GM21737 (cell line): Measurements from ENCODE around the gene SLC6A17.

Experiments used
- ATAC-seq: cut with Tn5 transposase; IDR thresholded peaks from one replicate; pipeline ENCODE4 v1.9.1; 2021; ENCODE audit warnings: mild to moderate bottlenecking, moderate library complexity; ENCODE audit not compliant: unreplicated experiment

The SLC6A17 gene

DNA sequence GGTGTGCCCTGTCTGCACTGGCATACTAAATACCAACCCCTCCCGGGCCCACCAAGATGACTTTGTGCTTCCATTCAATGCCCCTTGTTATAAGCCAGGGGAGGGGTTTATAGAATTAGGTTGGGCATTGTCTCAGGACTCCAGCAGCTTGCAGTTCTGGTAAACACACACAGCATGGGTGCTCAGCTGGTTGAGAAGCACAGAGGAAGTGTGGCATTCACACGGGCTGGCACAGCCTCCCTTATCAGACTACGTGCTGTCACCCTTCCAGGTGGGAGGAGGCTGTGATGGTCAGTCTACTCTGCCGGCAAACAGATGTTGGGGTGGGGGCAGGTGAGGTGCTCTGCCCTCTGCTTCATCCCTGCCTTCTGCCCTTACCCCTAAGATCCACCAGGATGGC lies 15.0 kb upstream of the SLC6A17 start:
- no peak for ATAC-seq

- no peak for ATAC-seq
These were observed 14.6 kb upstream of the SLC6A17 start for GRCh38 chr1:110135666-110136065.

DNA sequence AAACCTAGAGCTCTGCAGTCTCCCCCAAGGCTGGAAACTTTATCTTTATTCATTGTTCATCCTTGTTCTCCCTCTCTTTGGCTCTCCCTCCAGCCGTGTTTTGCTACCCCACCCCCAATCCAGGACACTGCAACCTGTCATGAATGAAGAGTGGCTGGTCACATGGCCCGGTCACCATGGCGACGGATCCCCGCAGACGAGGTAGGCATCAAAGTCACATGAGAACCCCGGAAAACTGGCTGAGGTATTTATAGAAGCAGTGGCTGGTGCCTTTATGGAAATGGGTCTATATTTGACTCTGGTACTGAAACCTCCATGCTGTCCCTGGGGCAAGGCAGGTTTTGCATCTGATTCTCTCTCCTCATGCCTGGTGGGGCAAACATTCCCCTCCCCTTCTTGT lies 13.4 kb upstream of the SLC6A17 start:
- ATAC-seq = no peak

- ATAC-seq = no peak
These were observed 11.3 kb upstream of the SLC6A17 start for GRCh38 chr1:110138956-110139355.

DNA sequence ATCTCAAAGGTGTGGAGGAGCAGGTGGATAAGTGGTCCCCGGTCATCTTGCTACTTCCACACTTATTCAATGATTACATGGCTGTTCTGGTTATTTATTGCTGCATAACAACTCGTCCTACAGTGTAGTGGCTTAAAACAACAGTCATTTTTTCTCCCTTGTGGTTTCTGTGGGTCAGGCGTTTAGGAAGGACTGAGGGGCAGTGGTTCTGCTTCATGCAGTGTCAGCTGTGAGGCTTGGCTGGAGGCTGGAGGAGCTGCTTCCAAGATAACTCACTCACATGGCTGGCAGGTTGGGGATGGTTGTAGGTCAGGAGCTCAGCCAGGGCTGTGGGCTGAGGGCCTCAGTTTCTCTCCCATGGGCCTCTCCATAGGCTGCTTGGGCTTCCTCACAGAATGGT lies 5.9 kb upstream of the SLC6A17 start:
- no peak for ATAC-seq

DNA sequence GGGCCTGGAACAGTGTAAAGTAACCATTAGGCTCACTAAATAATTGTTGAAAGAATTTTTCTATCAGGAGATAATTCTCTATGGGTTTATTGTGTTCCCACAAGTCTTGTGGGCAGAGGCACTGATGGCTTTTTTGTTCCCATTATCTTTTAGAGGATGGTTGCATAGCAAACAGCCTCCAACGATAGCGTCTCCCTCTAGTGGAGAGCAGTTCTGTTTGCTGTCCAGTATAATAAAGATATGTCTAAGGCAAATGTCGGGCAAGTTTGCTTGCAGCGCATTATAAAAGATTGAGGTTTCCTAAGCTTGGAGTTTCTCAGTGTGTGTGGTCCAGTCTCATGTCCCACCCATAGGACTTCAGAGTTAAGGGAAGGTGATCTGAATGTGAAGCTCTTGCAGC lies 1.3 kb upstream of the SLC6A17 start:
- no peak for ATAC-seq

DNA sequence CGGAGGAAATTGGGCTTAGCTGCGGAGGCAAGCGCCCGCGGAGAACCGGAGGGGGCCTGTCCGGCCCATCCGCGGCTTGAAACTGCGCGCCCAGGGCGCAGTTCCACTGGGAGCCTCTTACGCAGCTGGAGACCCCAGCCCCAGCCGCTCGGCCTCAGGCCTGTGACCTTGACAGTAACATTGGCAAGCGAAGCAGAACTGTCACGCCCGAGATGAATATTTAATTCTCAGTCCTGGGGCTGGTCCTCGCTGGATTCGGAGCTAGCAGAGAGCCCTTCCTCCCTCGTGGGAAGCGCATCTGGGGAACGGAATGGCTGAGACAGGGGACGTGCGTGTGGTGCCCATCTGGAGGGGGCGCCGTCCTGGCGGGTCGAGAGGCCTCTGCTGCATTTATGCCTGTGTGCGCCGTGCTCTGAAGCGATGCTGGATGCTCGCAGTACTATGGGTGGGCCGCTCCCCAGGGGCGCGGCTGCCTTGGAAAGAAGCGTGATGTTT lies 928 bp downstream of the SLC6A17 start:
- ATAC-seq = no peak

- ATAC-seq = no peak
These were observed 2.0 kb downstream of the SLC6A17 start for GRCh38 chr1:110152133-110152785.

DNA sequence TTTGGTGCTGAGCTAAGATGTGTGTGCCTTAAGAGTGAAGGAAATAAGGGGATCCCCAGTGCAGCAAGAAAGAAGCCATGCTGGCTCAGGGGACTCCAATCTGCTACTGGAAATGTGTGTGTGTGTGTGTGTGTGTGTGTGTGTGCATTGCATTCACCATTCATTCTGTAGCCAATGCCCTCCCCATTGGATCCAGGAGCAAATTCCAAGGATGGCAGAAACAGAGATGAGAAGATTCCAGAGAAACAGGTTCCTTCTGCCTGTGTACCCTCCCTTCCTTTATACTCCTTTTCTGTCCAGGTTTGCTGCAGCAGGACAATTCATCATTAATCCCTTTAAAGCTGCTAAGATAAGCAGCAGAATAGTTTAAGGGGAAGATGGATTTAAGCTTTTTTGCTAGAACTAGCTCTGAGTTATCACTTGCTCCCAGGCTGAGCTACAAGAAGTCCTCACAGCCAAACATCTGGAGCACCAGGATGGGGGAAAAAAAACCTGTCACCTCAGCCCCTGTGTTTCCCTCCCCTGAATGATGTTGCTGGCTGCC lies 3.2 kb downstream of the SLC6A17 start:
- ATAC-seq = no peak

- no peak for ATAC-seq
These were observed 5.7 kb downstream of the SLC6A17 start for GRCh38 chr1:110155878-110156522.

GRCh38 chr1:110158261-110158660 lies 8.0 kb downstream of the SLC6A17 start:
- no peak for ATAC-seq

DNA sequence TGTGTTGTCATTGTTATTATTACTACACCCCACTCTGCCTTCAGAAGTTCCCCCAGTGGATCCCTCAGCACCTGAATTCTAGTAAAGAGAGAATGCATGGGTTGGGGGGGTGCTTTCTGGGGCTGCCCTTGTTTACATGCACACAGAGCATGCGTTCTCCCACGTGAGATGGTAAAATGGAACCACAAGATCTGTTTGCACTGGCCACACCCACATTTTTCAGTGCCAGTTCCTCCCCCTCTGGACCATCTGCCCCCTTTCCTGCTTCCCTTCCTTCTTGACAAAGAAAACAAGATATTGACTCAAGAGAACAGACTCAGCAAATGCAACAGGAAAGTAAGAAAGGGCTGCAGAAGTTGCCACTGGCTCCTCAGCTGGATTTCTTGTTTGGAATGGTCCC lies 8.9 kb downstream of the SLC6A17 start:
- ATAC-seq = no peak

- no peak for ATAC-seq
These were observed 10.3 kb downstream of the SLC6A17 start for GRCh38 chr1:110160538-110161100.

- ATAC-seq = no peak
These were observed 10.9 kb downstream of the SLC6A17 start for GRCh38 chr1:110161165-110161564.

DNA sequence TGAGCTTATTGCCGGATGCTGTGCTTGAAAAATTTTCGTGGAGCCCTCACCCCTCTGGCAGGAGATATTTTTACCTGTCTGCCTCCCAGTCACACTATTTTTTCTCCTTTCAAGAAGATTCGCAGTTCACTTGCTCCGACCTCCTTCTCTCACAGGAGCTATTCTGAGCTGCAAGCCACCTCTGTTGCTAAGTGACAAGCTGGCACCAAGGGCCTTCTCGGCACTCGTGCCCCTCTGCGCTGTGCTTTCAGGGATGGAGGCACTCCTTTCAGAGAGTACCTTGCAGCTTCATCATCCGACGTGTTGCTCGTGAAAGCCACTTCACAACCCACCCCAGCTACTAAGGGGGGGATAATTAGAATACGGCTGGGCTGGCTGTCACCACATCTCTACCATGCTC lies 11.6 kb downstream of the SLC6A17 start:
- ATAC-seq = no peak

GRCh38 chr1:110163591-110163990 lies 13.3 kb downstream of the SLC6A17 start:
- ATAC-seq = no peak

DNA sequence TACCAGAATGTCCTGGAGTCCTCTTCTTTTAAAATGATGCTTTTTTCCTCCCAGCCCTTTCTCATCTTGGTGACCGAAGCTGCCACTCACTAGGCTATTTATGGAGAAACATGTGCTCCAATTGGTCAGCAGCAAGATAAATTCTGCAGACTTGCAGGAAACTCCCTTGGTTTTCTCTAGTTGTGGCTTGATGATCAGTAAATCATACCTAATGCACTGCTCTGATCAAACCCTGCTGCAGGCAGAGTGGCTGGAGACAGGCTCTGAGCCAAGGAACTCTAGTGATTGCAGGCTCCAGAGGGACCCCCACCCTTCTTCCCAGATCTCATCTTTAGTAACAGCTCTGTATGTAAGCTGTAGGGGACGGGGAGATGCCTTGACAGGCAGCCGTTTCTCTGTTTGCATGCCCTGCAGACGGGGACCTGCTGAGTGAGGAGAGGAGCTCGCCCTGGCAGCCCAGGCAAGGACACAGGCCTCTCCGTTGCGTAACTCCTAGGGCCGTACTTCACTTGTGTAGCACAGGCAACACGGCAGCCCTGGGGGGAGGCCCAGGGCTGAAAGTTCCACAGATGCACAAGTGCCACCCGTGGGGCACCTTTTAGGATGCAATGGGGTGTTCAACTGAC lies 14.5 kb downstream of the SLC6A17 start:
- ATAC-seq = no peak

DNA sequence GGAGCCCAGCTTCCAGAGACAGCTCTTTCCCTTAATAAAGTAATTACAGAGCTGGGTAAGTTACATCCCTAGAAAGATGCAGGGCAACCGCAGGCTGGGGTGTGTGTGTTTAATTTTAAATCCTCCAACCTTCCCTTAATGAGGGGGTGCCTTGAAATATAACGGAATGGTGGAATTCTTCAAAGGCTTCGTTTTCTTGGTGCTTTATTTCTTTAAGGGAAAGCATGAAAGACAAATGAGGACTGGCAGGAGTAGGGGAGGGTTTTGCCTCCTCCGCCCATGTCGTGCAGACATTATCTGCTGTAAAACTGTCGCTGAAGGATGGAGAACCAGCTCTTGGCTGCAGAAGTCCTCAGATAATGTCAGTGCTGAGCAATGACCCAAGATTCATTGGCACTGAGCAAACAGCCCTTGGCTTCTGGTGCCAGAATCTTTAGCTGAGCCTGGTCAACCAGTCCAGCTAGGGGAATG lies 15.5 kb downstream of the SLC6A17 start:
- ATAC-seq = no peak

DNA sequence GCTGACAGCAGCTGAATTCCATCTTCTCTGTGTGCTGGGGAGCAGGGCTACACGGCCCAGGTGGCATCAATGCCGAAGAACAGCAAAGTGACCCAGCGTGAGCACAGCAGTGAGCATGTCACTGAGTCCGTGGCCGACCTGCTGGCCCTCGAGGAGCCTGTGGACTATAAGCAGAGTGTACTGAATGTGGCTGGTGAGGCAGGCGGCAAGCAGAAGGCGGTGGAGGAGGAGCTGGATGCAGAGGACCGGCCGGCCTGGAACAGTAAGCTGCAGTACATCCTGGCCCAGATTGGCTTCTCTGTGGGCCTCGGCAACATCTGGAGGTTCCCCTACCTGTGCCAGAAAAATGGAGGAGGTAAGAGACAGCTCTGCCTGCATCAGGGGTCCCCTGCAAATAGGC lies 16.6 kb downstream of the SLC6A17 start:
- no peak for ATAC-seq

GRCh38 chr1:110170766-110171733 lies 20.8 kb downstream of the SLC6A17 start:
- no peak for ATAC-seq
